OCI-LY7 (cell line): ENCODE results near the gene IL11. TPM values are rescaled to one million over a fixed set of nuclear protein-coding genes. Genes with fewer than 3 reads are reported as not detected.

Source experiments
- Bru-seq: library from RNA; stranded (reverse); fragments of 400-500 nt; gene quantifications from one replicate; lab custom pipeline; 2021; lab: Mats Ljungman, UMichigan
- BruChase-seq, 2 experiments: library from RNA; stranded (reverse); fragments of 400-500 nt; gene quantifications; one replicate each; lab custom pipeline; 2021; lab: Mats Ljungman, UMichigan
- BruUV-seq: library from RNA; stranded (reverse); fragments of 400-500 nt; replicated peaks from 2 replicates; lab custom pipeline; 2021; lab: Mats Ljungman, UMichigan
- CTCF ChIA-PET: fragments of 300-600 bp; sonication (Branson Sonifier 250); formaldehyde crosslinking; loops from one replicate; lab custom pipeline; 2022; ENCODE audit warnings: antibody characterized with exemption; ENCODE audit not compliant: unreplicated experiment; lab: Charles Lee
- POLR2A ChIA-PET: fragments of 300-600 bp; sonication (Branson Sonifier 250); formaldehyde crosslinking; loops from one replicate; lab custom pipeline; 2022; ENCODE audit warnings: antibody characterized with exemption; lab: Charles Lee
- DNase-seq: peaks from one replicate; pipeline ENCODE4 v3.0.0-alpha.2; 2015; ENCODE audit warnings: low spot score
- H2AFZ ChIP-seq: fragments of 200-600 bp; sonication (generic), shearing (Covaris generic); 2 replicates; pipeline ENCODE4 v1.6.1; 2014; ENCODE audit warnings: mild to moderate bottlenecking, antibody characterized with exemption, low read length, moderate library complexity
- H3K27ac ChIP-seq: fragments of 200-600 bp; sonication (generic); 2 replicates; pipeline ENCODE4 v1.5.1; 2014; ENCODE audit warnings: mixed run types, low read depth, mild to moderate bottlenecking, moderate library complexity, low read length, inconsistent platforms; ENCODE audit not compliant: poor library complexity, severe bottlenecking
- H3K36me3 ChIP-seq: fragments of 200-600 bp; sonication (generic); 2 replicates; pipeline ENCODE4 v1.6.1; 2014; ENCODE audit warnings: mild to moderate bottlenecking, antibody characterized with exemption, low read length, moderate library complexity, mixed read lengths; ENCODE audit not compliant: insufficient read depth
- H3K4me1 ChIP-seq: fragments of 200-600 bp; sonication (generic); 2 replicates; pipeline ENCODE4 v1.5.1; 2014; ENCODE audit warnings: mild to moderate bottlenecking, low read length; ENCODE audit not compliant: insufficient read depth, poor library complexity, severe bottlenecking
- H3K4me2 ChIP-seq: fragments of 200-600 bp; sonication (generic); 2 replicates; pipeline ENCODE4 v1.6.1; 2014; ENCODE audit warnings: mild to moderate bottlenecking, low read length
- H3K4me3 ChIP-seq: fragments of 200-600 bp; sonication (generic); 2 replicates; pipeline ENCODE4 v1.5.1; 2014; ENCODE audit warnings: mild to moderate bottlenecking, low read depth, low read length; ENCODE audit not compliant: poor library complexity, severe bottlenecking
- H3K79me2 ChIP-seq: fragments of 200-600 bp; sonication (generic); 2 replicates; pipeline ENCODE4 v1.6.1; 2016; ENCODE audit warnings: low read depth, mild to moderate bottlenecking, low read length, moderate library complexity, mixed read lengths; ENCODE audit not compliant: insufficient read depth
- H3K9me2 ChIP-seq: fragments of 200-600 bp; sonication (generic); 2 replicates; pipeline ENCODE4 v1.6.1; 2016; ENCODE audit warnings: mild to moderate bottlenecking, low read length, mixed read lengths; ENCODE audit not compliant: insufficient read depth
- H3K9me3 ChIP-seq: fragments of 200-600 bp; sonication (generic); 2 replicates; pipeline ENCODE4 v1.6.1; 2014; ENCODE audit warnings: mild to moderate bottlenecking, mixed run types, low read length, mixed read lengths
- H4K20me1 ChIP-seq: fragments of 200-600 bp; sonication (generic); 2 replicates; pipeline ENCODE4 v1.6.1; 2014; ENCODE audit warnings: mild to moderate bottlenecking, antibody characterized with exemption, low read length, moderate library complexity, mixed read lengths; ENCODE audit not compliant: insufficient read depth
- CTCF ChIP-seq: fragments of 200-600 bp; sonication (generic); conservative IDR thresholded peaks from 2 replicates; pipeline ENCODE4 v1.5.1; 2014; ENCODE audit warnings: mild to moderate bottlenecking, antibody characterized with exemption, low read length, moderate library complexity, mixed read lengths
- EZH2phosphoT487 ChIP-seq: fragments of 200-600 bp; sonication (generic); IDR thresholded peaks from 2 replicates; pipeline ENCODE4 v1.6.1; 2018; ENCODE audit warnings: low read depth, borderline replicate concordance, mild to moderate bottlenecking, mixed run types, antibody characterized with exemption, low read length, moderate library complexity, mixed read lengths
- intact Hi-C: fragments of 100-400 bp; cut with micrococcal nuclease; formaldehyde crosslinking; loops from one replicate; pipeline ENCODE4 v1.10.0; 2022; ENCODE audit not compliant: unreplicated experiment
- long read RNA-seq: library from polyadenylated mRNA; stranded (forward); transcript quantifications from one replicate; pipeline ENCODE4 v2.0.0, GENCODE V29; 2022
- total RNA-seq, 2 experiments: library from RNA; depleted of rRNA in 1 of 2; stranded (reverse); fragments of >200 nt in 1 of 2; shearing (Covaris generic) in 1 of 2; gene quantifications; 2 replicates each; pipeline ENCODE4 v1.2.3, GENCODE V29; 2014 to 2022

The IL11 gene
- 0.32 TPM in 1 of 2 replicates, not detected in the other for total RNA-seq (2014; rRNA removed; shearing (Covaris generic))
- total RNA-seq (2022): 0.46 and 0.55 TPM in 2 replicates
- percentile 19 among the genes with signal in this experiment for Bru-seq, nascent RNA
- percentile 31 among the genes with signal in this experiment for BruChase-seq, experiment 1, labeled RNA remaining after a 6-hour chase
- percentile 31 among the genes with signal in this experiment for BruChase-seq, experiment 2, labeled RNA remaining after a 2-hour chase
- long read RNA-seq: 0 reads

- TF ChIP-seq CTCF: no peak
- no peak for TF ChIP-seq EZH2phosphoT487
- ChIA-PET POLR2A (no interaction called here), CTCF (no interaction called here)
- Histone ChIP-seq H2AFZ (no peak within 1 kb of the TSS), H3K36me3 (no peaks in the 10 kb centered on the region), H3K79me2 (no peaks in the 10 kb centered on the region), H4K20me1 (no peaks in the 10 kb centered on the region), H3K9me3 (no peaks in the 10 kb centered on the region), H3K4me1 (no peaks in the 10 kb centered on the region), H3K9me2 (no peaks in the 10 kb centered on the region), H3K4me3 (no peak within 1 kb of the TSS), H3K4me2 (no peak within 1 kb of the TSS), H3K27ac (no peak within 1 kb of the TSS)
- no peak for DNase-seq
- intact Hi-C loops: no loop called here
- BruUV-seq: no TSS peak
Measured at GRCh38 chr19:55370305-55370988, at the start of gene IL11. IL11 (minus strand) TSS chr19:55370463; CDS start chr19:55370310, 153 bp downstream.

- BruUV-seq: no TSS peak
- Histone ChIP-seq H3K4me2 (no peak overlapping the region), H3K9me3 (peaks cover 10% of the 10 kb centered on the region; the same call in 1 of the 2 replicates), H3K27ac (no peak overlapping the region), H3K79me2 (no peaks in the 10 kb centered on the region), H3K9me2 (no peaks in the 10 kb centered on the region), H3K4me3 (no peak overlapping the region), H3K36me3 (no peaks in the 10 kb centered on the region), H3K4me1 (peaks cover 5% of the 10 kb centered on the region), H2AFZ (no peak overlapping the region), H4K20me1 (no peaks in the 10 kb centered on the region)
- ChIA-PET CTCF (no interaction called here), POLR2A (no interaction called here)
- intact Hi-C loops: loop anchor here (5.0 kb wide), 1 partner anchor 127 kb away; no protein-coding TSS in a partner anchor
- TF ChIP-seq CTCF (no peak), EZH2phosphoT487 (no peak)
- no peak for DNase-seq
Measured at GRCh38 chr19:55419624-55420236, 49.5 kb upstream of the IL11 start.
